Mammary epithelial cell (primary cell): ENCODE data around the gene TDP2.

Experiments used
- EZH2 ChIP-seq: IDR thresholded peaks from 2 replicates; pipeline ENCODE4 v1.6.1; 2012; ENCODE audit warnings: low read length, inconsistent platforms, borderline replicate concordance
- TF ChIP-seq, protein P1 (sequence below), 2 donors: IDR thresholded peaks in 1 of 2; conservative IDR thresholded peaks in 1 of 2; 2 replicates each; pipeline ENCODE4 v1.5.1; 2011 to 2012; ENCODE audit warnings: inconsistent platforms in 2 of 2, low read length in 2 of 2, mild to moderate bottlenecking in 2 of 2, control low read depth in 1 of 2, low read depth in 1 of 2; ENCODE audit not compliant: insufficient read depth in 1 of 2; ENCODE audit errors: extremely low read depth in 1 of 2

GRCh38 chr6:24620637-24621036 is 46.1 kb downstream of the TDP2 start:
- TF ChIP-seq, protein P1, sequence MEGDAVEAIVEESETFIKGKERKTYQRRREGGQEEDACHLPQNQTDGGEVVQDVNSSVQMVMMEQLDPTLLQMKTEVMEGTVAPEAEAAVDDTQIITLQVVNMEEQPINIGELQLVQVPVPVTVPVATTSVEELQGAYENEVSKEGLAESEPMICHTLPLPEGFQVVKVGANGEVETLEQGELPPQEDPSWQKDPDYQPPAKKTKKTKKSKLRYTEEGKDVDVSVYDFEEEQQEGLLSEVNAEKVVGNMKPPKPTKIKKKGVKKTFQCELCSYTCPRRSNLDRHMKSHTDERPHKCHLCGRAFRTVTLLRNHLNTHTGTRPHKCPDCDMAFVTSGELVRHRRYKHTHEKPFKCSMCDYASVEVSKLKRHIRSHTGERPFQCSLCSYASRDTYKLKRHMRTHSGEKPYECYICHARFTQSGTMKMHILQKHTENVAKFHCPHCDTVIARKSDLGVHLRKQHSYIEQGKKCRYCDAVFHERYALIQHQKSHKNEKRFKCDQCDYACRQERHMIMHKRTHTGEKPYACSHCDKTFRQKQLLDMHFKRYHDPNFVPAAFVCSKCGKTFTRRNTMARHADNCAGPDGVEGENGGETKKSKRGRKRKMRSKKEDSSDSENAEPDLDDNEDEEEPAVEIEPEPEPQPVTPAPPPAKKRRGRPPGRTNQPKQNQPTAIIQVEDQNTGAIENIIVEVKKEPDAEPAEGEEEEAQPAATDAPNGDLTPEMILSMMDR (conservative IDR thresholded peaks at IDR 0.05 in 1 of 2, IDR thresholded peaks at IDR 0.05 in 1 of 2; ENCODE audit: extremely low read depth in 1 of 2, insufficient read depth in 1 of 2, low read depth in 1 of 2, low read length in 2 of 2) = no peak
- TF ChIP-seq EZH2 = no peak
